H54 (cell line): ENCODE data around the gene NOC3L.

Source experiments
- DNase-seq: peaks from one replicate; pipeline ENCODE4 v3.0.0; 2011; ENCODE audit warnings: low spot score, mixed read lengths; ENCODE audit not compliant: insufficient read length
- FAIRE-seq: peaks from 3 replicates; lab custom pipeline; 2011; peaks lifted over from hg19 to GRCh38; lab: Jason Lieb, UNC
- POLR2A ChIP-seq: IDR thresholded peaks from 2 replicates; pipeline ENCODE4 v1.6.1; 2011; ENCODE audit warnings: low read depth, mild to moderate bottlenecking, low read length

Gene NOC3L

DNA sequence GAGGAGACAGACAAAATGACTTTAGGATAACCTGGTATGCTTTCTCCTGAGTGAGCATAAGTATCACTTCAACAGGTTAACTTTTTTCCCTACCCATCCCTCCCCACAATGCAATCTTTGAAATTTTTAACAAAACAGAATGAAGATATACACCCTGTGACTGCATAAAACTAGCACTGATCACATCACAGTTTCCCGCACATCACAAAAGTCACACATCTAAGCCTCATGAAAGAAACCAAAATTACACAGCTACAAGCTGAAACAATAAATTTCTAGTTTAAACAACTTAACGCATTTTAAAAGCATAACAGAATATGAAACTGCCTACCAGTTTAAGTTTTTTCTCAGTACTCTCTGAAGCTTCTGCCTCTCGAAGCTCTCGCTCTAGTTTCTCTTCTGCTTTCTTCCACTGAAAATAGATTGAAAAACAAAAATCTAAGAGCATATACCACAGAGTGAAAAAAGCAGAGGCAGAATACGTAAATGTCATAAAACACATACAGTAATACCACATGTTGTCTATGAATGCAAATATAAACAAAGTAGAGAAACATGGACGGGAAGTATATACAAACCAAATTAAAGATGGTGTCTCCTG lies 18.1 kb downstream of the NOC3L start:
- DNase-seq (no peak), FAIRE-seq (peak; percentile 53)

DNA sequence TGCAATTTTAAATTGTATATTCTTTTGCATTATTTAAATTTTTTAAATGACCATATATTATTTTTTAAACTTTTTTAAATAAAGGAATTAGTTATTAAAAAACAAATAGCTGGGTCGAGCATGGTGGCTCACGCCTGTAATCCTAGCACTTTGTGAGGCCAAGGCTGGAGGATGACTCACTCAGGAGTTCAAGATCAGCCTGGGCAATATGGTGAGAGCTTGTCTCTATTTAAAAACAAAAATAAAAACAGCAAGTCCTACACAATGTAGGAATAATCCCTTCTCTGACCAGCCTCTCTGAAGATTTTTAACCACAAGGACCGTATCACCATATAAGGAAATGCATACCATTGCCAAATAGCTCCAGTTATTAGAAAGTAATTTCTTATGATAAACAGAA lies 19.6 kb downstream of the NOC3L start:
- no peak for DNase-seq

More for the DNA sequence above, 18.1 kb downstream of the NOC3L start:
- no peak for TF ChIP-seq POLR2A

DNA sequence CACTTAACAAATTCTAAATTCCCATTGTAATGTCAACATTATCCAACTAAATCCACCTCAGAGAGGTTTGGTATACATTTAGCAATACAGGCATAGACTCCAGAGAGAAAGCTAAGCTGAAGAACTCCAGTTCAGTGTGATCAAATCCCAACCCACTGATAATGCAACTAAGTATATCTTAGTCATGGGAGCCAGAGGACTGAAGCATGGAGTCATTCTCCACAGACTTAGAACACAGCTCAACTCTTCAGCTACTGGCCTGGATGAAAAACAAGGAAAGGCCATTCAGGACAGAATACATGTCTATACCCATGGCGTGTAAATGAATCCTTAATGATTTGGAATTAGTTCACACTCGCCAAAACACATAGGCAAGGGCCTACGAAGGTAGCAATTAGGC lies 27.9 kb downstream of the NOC3L start:
- no peak for DNase-seq
- peak; percentile 73 for FAIRE-seq
- TF ChIP-seq POLR2A = no peak

More for the DNA sequence above, 19.6 kb downstream of the NOC3L start:
- TF ChIP-seq POLR2A = no peak
- FAIRE-seq = no peak

DNA sequence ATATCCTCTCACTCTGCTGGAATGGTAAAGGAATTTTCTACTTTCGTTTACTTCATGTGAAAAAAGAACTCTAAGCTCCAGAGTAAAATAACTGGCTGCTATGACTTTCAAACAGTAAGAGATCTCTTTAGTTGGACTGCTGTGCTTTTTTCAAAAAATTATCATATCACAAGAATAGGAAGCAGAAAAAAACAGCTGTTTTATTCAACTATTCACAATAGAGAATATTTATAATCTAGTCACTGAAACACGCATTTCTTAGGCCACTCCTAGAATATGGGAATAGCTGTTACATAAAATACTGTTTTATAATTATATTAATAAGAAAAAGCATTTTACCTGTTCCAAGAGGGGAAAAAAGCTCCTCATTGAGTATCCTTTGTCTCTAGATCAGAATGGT lies 29.7 kb downstream of the NOC3L start:
- DNase-seq = no peak
- FAIRE-seq = no peak
- TF ChIP-seq POLR2A = no peak

DNA sequence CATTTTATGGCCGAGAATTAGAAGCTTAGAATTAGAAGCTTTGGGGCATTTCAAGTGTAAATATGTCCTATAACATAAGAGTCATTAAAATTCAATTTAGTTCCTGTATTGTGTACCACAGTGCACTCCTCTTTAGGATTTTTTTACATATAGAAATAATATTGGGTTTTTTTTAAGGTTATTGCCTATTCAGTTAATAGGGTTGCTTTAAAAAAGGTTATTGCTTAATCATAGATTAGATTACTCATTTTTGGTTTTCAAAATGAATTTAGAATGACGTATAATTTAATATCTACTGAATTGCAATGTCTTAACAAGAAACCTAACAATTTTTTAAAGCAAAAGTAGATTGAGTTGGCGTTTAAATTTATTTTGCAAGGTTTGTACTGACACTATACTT lies 34.1 kb downstream of the NOC3L start:
- DNase-seq (no peak), FAIRE-seq (no peak)
- no peak for TF ChIP-seq POLR2A

DNA sequence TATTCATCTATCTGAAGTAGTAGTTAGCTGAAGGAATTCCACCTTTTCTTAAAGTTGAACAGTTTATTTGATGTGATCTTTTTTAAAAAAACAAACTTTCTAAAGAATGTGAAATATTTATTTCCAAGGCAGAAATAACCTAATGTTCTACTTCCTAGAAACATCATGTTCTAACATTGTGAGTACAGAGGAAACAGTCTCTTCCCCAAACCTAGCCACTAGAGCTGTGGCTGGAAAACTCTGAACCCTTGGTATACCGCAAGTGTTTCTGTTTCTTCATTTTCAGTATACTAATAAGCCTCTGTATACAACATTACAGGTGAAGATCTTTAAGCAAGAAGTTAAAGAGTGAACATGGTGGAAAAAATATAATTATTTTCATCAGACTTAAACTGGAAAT lies 35.1 kb downstream of the NOC3L start:
- DNase-seq = no peak
- no peak for FAIRE-seq
- no peak for TF ChIP-seq POLR2A

DNA sequence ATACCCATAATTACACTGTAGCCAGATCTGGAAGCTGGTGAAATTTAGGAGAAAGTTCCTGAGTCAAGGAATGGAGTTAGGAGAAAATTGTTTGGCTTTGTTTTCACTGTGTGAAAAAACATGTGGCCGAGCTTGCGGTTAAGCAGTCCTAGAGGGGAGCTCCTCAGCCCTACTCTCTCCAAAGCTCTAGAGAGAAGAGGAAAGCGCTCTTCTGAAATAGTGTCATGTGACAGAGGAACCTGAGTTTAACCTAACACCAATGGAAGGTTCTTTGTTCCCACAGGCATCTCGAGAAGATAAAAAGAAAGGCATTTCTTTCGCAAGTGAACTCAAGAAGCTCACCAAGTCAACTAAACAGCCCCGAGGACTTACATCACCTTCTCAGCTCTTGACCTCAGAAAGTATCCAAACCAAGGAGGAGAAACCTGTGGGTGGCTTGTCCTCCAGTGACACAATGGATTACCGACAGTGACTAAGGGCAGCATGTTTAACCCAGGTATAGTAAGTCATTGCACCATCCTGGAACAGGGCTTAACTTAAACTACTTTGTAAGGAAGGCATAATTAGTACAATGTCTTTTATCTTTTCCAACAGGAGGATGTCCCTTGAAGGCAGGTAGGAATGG lies 38.0 kb downstream of the NOC3L start:
- FAIRE-seq = peak; percentile 60
- no peak for DNase-seq
- no peak for TF ChIP-seq POLR2A

DNA sequence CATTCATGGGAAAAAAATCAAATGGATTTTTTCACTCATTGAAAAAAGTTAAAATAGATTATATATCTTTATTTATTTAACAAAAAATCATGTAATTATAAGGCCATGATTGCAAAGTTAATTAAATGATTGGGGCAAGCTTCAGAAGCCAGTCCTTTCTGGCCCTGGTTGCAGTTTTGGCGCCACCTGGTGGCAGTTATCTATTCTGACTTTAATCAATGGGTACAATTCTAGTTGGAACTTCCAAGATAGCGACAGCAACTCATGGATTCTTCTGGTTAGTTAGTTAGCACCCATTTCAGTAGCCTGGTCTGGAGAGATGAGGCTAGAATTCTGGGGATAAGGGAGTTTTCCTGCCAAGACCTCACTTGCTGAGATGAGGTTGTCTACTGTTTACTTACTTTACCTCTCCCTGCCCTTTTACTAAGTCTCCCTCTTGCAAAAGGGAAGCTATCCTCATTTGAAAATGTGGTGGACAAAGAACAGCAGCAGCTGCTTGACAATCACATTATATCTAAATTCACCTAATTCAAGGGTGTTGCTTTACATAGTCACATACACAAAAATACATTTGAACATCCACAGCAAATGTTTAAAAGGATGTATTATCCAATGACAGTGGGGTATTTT lies 42.3 kb downstream of the NOC3L start:
- DNase-seq (peak; percentile 27), FAIRE-seq (peak; percentile 90)
- no peak for TF ChIP-seq POLR2A

DNA sequence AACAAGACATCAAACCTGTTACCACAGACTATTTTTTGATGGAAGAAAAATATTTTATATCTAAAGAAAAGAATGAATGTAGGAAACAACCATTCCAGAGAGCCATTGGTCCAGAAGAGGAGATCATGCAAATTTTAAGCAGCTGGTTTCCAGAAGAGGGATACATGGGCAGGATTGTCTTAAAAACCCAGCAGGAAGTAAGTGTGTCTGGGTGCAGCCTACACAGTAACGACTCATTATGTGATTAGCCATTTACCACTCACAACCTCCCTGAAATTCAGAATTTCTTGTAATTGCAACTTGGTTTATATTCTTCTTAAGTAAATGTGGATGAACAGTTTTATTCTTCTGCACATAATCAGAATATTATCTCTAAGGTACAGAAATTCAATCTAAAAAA lies 46.2 kb downstream of the NOC3L start:
- no peak for TF ChIP-seq POLR2A
- no peak for DNase-seq
- no peak for FAIRE-seq

DNA sequence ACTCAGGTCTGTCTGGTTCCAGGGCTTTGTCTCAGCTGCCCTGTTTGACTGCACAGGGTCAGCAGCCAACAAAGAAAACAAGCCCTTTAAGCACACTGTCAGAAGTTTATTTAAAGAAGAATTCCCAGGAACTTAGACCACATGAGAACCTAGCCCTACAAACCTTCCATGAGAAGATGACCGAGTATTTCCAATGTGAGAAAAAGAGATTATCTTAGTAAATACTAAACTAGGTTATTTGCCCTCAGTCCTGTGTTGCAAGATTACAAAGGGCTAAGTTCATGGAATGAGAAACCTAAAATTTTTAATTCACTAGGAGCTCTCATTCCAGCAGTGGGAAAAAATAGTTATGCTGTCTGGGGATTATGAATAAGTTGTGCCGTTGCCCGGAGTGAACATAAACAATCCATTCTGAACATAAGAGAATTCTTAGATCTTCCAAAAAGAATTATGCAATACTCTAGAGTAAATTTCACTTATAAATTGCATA lies 46.7 kb downstream of the NOC3L start:
- FAIRE-seq (no peak), DNase-seq (no peak)

DNA sequence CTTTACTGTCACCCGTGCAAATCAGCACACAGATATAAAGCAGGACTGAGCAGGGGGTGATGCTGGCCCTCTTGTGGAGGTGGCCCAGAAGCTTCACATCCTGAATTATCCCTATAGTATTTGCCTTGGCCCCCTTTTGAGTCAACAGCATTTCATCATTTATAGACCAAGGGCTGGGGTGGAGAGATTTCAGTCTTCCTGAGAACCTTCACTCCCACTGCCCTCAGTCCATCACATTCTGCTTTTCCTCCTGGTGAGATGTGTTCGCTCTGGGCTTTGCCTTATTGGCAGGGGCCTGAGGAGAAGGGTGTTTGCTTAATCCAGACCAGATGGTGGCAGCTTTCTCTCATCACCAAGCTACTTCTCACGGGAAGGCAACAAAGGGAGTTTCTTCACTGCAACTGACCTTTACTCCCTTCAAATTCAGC lies 47.7 kb downstream of the NOC3L start:
- FAIRE-seq (no peak), DNase-seq (no peak)
- no peak for TF ChIP-seq POLR2A

More for the DNA sequence above, 46.7 kb downstream of the NOC3L start:
- TF ChIP-seq POLR2A = no peak

DNA sequence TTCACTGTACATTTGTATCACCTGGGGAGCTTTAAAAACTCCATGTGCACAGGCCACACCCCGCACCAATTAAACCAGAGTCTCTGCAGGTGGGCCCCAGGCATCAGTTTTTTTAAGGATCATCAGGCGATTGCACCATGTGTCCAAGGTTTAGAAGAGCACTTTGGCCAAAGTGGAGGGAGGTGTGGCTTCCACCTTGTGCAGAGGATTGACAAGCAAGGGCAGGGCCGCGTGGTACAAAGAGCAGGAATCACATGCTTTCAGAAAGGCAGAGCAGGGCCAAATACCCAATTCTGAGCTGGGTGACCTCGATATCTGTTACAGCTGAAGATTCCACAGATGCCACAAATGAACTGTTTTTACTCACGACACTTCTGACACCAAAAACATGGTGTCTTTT lies 52.4 kb downstream of the NOC3L start:
- no peak for TF ChIP-seq POLR2A
- no peak for FAIRE-seq

DNA sequence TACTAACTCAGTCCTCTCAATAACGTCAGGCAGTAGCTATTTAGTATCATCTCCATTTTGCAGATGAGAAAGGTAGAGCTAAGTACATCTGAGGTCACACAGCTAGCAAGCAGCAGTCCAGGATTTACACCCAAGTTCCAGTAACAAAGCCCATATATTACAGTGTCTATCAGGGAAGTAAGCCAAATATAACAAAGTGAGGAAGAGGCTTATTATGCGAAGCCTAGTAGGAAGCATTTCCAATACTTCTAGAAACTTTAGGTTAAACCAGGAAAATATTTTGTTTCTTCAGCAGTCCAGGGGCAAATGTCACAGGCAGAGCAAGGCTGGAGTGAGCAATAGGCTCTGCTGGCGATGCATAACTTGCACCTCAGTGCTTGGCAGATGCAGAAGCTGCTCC lies 53.9 kb downstream of the NOC3L start:
- no peak for FAIRE-seq
- no peak for TF ChIP-seq POLR2A
- DNase-seq = no peak

More for the DNA sequence above, 52.4 kb downstream of the NOC3L start:
- DNase-seq = no peak

DNA sequence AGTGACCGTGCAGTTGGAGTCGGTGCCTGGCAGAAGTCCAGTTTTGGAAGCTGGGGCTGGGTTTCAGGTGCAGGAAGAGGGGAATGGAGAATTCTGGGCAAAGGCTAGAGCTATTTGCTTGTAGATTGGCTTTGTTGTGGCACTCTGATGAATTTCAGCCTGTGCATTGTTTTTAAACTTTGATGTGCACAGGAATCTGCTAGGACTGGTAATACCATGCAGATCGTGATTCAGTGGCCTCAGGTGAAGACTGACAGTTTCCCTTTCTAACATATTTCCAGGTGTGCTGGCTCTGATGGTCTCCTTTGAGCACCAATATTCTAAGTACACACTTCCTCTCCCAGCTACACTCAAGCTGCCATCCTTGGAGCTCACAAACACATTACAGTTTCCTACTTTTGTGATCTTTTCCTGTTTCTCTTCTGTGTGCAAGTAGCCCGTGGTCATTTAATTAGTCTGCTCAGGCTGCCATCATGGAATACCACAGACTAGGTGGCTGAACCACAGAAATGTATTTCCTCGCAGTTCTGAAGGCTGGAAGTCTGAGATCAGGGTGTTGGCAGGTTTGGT lies 55.6 kb downstream of the NOC3L start:
- FAIRE-seq (no peak), DNase-seq (no peak)
- no peak for TF ChIP-seq POLR2A

DNA sequence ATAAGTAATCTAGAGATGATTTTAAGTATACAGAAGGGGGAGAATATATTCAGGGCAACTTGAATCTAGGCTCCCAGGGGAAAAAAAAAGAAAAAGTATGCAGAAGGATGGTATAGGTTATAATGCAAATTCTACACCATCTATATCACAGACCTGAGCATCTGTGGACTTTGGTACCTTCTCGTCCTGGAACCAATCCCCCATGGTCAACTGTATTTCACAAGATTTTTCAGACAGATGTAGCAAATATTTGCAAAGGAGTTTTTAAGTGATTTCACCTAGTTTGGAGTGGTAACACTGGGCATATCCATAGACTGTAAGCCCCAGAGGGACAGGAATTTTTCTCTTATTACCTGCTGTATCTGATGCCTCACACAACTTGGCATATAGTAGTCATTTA lies 58.8 kb downstream of the NOC3L start:
- no peak for TF ChIP-seq POLR2A
- FAIRE-seq = no peak
- DNase-seq = no peak
